Dermis blood vessel endothelial cell (primary cell): ENCODE measurements around the gene ACACB. TPM values are rescaled to one million over a fixed set of nuclear protein-coding genes. Genes with fewer than 3 reads are reported as not detected.

Source experiments
- DNase-seq: peaks from one replicate; pipeline ENCODE4 v3.0.0; 2010
- total RNA-seq: library from RNA; depleted of rRNA; stranded (reverse); fragments of >200 nt; gene quantifications from 2 replicates; pipeline ENCODE4 v1.2.3, GENCODE V29; 2014

Gene ACACB
- total RNA-seq, 1 donor from 2014 or later = 6.0 TPM

DNA sequence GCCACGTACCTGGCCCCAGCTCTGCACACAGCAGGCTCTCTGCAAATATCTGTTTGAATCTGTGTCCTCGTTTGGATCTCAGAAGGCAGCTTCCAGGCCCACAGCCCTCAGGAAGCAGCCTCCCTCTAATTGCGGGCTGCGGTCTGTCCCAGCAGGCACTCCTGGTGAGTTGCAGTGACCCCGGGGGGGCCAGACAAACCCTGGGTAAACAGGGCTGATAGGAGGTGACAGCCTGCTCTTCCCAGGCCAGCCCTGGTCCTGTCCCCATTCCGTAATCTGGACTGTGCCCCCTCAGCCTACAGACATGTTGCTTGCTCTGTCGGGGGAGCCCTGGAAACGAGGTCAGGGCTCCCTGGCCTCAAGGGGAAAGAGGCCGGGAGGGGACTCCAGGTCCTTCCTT is 190.7 kb downstream of the ACACB start:
- DNase-seq = no peak

DNA sequence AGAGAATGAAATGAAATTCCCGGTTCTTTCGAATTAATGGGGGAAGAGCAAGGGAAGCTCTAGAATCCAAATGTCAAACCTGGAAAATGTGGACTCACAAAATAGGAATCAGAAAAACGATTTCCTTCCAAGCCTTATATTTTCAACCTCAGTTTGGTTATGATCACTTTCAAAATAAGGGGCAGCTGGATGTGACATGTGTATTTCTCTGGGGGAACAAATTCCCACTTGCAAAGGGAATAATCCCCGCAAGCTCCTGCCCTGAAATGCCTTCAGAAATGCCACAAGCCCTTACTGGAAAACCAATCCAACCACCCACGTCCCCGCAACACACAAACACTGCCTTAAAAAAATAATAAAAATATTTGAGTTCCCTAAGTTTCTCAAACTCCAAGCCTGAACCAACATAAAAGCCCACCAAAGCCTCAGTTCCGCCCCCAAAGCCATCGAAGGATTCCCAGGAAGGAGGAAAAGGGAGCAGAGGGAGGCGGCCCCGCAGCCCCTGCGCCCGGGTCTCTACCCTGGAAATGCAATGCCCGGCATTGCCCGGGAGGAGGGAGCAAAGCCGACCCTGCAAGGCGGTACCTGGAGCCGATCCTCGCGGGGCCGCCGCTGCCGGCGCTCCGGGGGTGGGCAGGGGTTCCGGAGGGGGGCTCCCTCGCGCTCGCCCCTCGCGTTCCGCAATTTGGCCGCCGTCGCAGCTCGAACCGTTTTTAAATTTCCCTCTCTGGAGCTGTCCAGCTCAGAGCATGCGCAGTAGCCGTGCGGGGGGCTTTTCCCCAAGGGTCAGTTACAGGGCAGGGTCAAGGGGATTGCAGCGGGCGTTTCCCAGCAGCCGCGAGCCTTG is 192.4 kb downstream of the ACACB start, which contains the start of gene FOXN4:
FOXN4 (minus strand) TSS at position 751 of the 847 bp plus-strand sequence. CDS start 963 bp downstream, outside the sequence.
- no peak for DNase-seq

DNA sequence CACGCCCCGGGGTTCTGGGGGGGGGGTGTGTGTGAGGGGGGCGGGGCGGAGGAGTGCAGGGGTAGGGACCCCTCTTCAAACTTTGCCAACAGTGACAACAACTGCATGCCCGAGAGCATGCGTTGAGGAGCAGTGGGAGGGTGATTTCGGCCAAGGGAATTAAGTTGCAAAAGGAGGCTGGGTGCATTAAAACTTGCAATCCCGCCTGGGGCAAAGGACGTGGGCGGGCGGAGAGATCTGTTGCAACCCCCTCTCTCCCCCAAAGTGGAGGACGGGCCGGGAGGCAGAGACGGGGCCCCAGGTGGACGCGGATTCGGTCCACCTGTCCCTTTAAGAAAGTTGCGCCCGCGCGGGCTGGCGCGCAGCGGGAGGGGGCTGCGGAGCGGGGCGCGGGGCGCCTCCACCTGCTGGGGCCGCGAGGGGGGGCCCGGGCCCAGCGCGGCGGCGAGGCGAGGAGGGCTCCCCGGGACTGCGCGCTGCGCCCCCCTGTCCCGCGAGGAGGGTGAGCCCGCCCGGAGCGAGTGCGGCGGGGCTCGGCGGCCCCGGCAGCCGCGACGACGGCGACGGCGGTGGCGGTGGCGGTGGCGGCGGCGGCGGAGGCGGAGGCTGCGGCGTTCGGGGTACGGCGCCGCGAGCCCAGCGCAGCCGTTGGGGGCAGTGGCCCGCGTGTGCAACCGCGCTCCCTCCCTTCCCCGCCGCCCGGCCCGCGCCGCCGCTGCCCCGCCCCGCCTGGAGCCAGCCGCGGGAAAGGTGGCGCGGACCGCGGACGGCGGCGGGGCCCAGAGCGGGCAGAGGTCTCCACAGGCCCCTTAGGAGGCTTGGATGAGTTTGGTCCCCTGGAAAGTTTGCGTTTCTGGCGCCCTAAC is 193.2 kb downstream of the ACACB start:
- no peak for DNase-seq

DNA sequence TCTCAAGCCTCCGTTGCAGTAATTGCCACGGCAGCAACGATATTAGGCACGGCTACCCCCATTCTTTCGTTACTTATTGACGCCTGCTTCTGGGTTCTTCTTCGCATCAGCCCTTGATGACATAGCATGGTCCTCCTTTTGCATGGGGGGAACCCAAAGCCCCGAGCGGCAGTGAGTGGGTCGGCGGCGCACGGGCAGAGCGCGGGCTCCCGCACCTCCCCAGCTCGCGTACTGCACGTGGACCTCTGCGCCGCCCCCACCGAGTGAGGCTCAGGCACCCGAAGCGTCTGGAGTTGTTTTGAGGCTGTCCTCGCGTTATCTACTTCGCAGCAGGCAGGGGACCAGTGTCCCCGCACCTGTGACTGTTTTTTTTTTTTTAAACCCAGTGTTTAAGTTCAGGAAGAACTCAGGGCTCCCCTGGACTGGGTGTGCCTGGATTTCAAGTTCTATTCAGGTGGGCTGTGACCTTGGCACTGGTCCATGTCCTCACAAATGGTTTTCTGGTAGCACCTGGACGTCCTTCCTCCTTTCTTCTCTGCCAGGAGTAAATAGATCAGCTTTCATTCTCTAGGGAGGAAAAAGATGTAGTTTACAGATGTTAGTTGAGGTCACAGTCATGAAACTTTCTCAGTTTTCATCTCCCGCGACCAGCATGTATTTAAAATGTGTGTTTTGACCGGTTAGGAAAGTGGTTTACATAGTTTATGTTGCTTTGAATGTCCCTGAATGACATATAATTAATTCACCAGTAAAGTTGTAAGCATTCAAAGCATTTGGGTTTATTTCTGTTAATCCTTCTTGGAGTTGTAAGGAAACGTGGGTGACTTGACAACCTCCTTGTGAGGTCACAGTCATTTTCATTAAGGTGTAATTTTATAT is 194.1 kb downstream of the ACACB start:
- DNase-seq = no peak

Other genes starting within 250 kb of the ACACB start
- under 0.01 TPM in 1 of 2 replicates, not detected in the other for gene DAO, start 236.5 kb upstream of the ACACB start, total RNA-seq
- not detected in 2 replicates for gene SVOP, start 95.5 kb upstream of the ACACB start, total RNA-seq
- gene USP30, start 64.0 kb upstream of the ACACB start, total RNA-seq = 6.2 and 7.0 TPM in 2 replicates
- 5.5 and 8.0 TPM in 2 replicates for gene ALKBH2, start 23.1 kb upstream of the ACACB start, total RNA-seq
- gene UNG, start 19.0 kb upstream of the ACACB start, total RNA-seq = 29.1 and 33.5 TPM in 2 replicates
- not detected in 2 replicates for gene FOXN4, start 192.7 kb downstream of the ACACB start, total RNA-seq
- not detected in 2 replicates for gene MYO1H, start 231.3 kb downstream of the ACACB start, total RNA-seq